NCI-H2227 (cell line): Measurements from ENCODE around the gene RBM6.
"Not testable (repeated sequence)": the region's sequence is repeated elsewhere in the genome, so short reads cannot be mapped to it uniquely, and the experiment has no call there.

Experiments
- DNase-seq: peaks from one replicate; lab custom pipeline; 2025; ENCODE audit not compliant: unreplicated experiment; lab: John Stamatoyannopoulos, UW

RBM6 gene

GRCh38 chr3:50084951-50085350, 145.0 kb downstream of the RBM6 start:
- not testable (repeated sequence) for DNase-seq

- peak; percentile 89 for DNase-seq
These were observed 149.0 kb downstream of the RBM6 start, which contains the start of gene RBM5 for GRCh38 chr3:50088725-50089608. TSS of gene RBM5 (plus strand) at chr3:50088919. CDS start at chr3:50090435, 1,516 bp downstream.

GRCh38 chr3:50089609-50089945, 149.6 kb downstream of the RBM6 start:
- DNase-seq, result peak; percentile 20

GRCh38 chr3:50090984-50091383, 151.0 kb downstream of the RBM6 start:
- DNase-seq, result no peak

- DNase-seq, result no peak
These were observed 155.5 kb downstream of the RBM6 start for GRCh38 chr3:50095352-50095998.

- no peak for DNase-seq
These were observed 160.4 kb downstream of the RBM6 start for GRCh38 chr3:50100386-50100785.

GRCh38 chr3:50100956-50101845, 161.3 kb downstream of the RBM6 start:
- DNase-seq, result no peak

GRCh38 chr3:50102558-50102957, 162.6 kb downstream of the RBM6 start:
- DNase-seq, result no peak

GRCh38 chr3:50111757-50112156, 171.8 kb downstream of the RBM6 start:
- no peak for DNase-seq

- no peak for DNase-seq
These were observed 172.5 kb downstream of the RBM6 start for GRCh38 chr3:50112462-50112861.

- no peak for DNase-seq
These were observed 177.2 kb downstream of the RBM6 start for GRCh38 chr3:50117120-50117519.

- no peak for DNase-seq
These were observed 178.3 kb downstream of the RBM6 start for GRCh38 chr3:50118237-50118636.

GRCh38 chr3:50119786-50120185, 179.8 kb downstream of the RBM6 start:
- no peak for DNase-seq

- DNase-seq, result no peak
These were observed 180.6 kb downstream of the RBM6 start for GRCh38 chr3:50120364-50121071.

GRCh38 chr3:50121072-50122032, 181.4 kb downstream of the RBM6 start:
- peak; percentile 67 for DNase-seq

GRCh38 chr3:50122071-50122470, 182.1 kb downstream of the RBM6 start:
- DNase-seq, result no peak

GRCh38 chr3:50122661-50123391, 182.9 kb downstream of the RBM6 start:
- no peak for DNase-seq

- DNase-seq, result no peak
These were observed 183.6 kb downstream of the RBM6 start for GRCh38 chr3:50123394-50124051.
